SK-N-SH (cell line): Measurements from ENCODE around the gene SEMA4D. TPM values are rescaled to one million over a fixed set of nuclear protein-coding genes. Genes with fewer than 3 reads are reported as not detected.
A peak's percentile ranks its signal among the peaks of the same experiment; 100 is the strongest.

Source experiments
- CTCF ChIA-PET: fragments of 300-600, 350-600 bp; formaldehyde crosslinking; extraction: SDS; loops from one replicate; lab custom pipeline; 2021; lab: Yijun Ruan, JAX
- POLR2A ChIA-PET: fragments of 350-600 bp; sonication (Branson Sonifier 250); formaldehyde crosslinking; extraction: SDS; loops from one replicate; lab custom pipeline; 2020; ENCODE audit warnings: antibody characterized with exemption, inconsistent platforms; lab: Yijun Ruan, JAX
- DNase-seq: peaks from one replicate; pipeline ENCODE4 v3.0.0; 2012
- H2AFZ ChIP-seq: fragments of 200-600 bp; sonication (generic); 2 replicates; pipeline ENCODE4 v1.8.1; 2016; ENCODE audit warnings: antibody characterized with exemption, mild to moderate bottlenecking, low read depth
- H3F3A ChIP-seq: fragments of 200-600 bp; sonication (generic); replicated peaks from 2 replicates; pipeline ENCODE3; 2016; ENCODE audit warnings: antibody characterized with exemption, mild to moderate bottlenecking; ENCODE audit not compliant: insufficient read depth
- H3K27ac ChIP-seq, 2 experiments: fragments of 200-500 bp in 1 of 2; fragments of 200-600 bp in 1 of 2; sonication (Bioruptor generic) in 1 of 2; sonication (generic), shearing (Covaris generic) in 1 of 2; 2 replicates each; pipeline versions ENCODE4 v1.5.1 to v1.6.1; 2014 to 2016; ENCODE audit warnings: low read depth in 2 of 2, inconsistent platforms in 1 of 2, low read length in 1 of 2, mild to moderate bottlenecking in 1 of 2, mixed read lengths in 1 of 2
- H3K27me3 ChIP-seq: fragments of 200-600 bp; sonication (generic), shearing (Covaris generic); 2 replicates; pipeline ENCODE4 v1.6.1; 2016; ENCODE audit warnings: mixed run types; ENCODE audit not compliant: insufficient read depth
- H3K36me3 ChIP-seq, 2 experiments: fragments of 200-500 bp in 1 of 2; fragments of 200-600 bp in 1 of 2; sonication (Bioruptor generic) in 1 of 2; sonication (generic) in 1 of 2; replicated peaks in 1 of 2; 2 replicates each; pipeline versions ENCODE3 to v1.5.1; 2014 to 2016; ENCODE audit warnings: low read length in 1 of 2, mild to moderate bottlenecking in 1 of 2; ENCODE audit not compliant: insufficient read depth in 2 of 2, control insufficient read depth in 1 of 2
- H3K4me1 ChIP-seq, 2 experiments: fragments of 200-500 bp in 1 of 2; fragments of 200-600 bp in 1 of 2; sonication (Bioruptor generic) in 1 of 2; sonication (generic), shearing (Covaris generic) in 1 of 2; 2 replicates each; pipeline versions ENCODE4 v1.5.1 to v1.6.1; 2014 to 2016; ENCODE audit warnings: low read depth in 1 of 2, low read length in 1 of 2, mixed run types in 1 of 2; ENCODE audit not compliant: insufficient read depth in 2 of 2, control insufficient read depth in 1 of 2
- H3K4me2 ChIP-seq: fragments of 200-600 bp; sonication (generic), shearing (Covaris generic); 2 replicates; pipeline ENCODE4 v1.6.1; 2017; ENCODE audit warnings: mixed run types
- H3K4me3 ChIP-seq, 2 experiments: fragments of 200-500 bp in 1 of 2; fragments of 200-600 bp in 1 of 2; sonication (Bioruptor generic) in 1 of 2; sonication (generic), shearing (Covaris generic) in 1 of 2; 2 replicates each; pipeline versions ENCODE4 v1.5.1 to v1.8.1; 2014 to 2016; ENCODE audit warnings: low read depth in 2 of 2, inconsistent platforms in 1 of 2, low read length in 1 of 2, mild to moderate bottlenecking in 1 of 2, mixed read lengths in 1 of 2, moderate library complexity in 1 of 2
- H3K79me2 ChIP-seq: fragments of 200-600 bp; sonication (generic); 2 replicates; pipeline ENCODE4 v1.8.1; 2017; ENCODE audit warnings: mild to moderate bottlenecking; ENCODE audit not compliant: insufficient read depth
- H3K9ac ChIP-seq: fragments of 200-600 bp; sonication (generic); 2 replicates; pipeline ENCODE4 v1.6.1; 2017; ENCODE audit warnings: mixed run types
- H3K9me2 ChIP-seq: fragments of 200-600 bp; sonication (generic); 2 replicates; pipeline ENCODE4 v1.6.1; 2017; ENCODE audit warnings: mixed run types
- H3K9me3 ChIP-seq: fragments of 200-600 bp; sonication (generic); 2 replicates; pipeline ENCODE4 v1.6.1; 2017; ENCODE audit warnings: mixed run types, mild to moderate bottlenecking, moderate library complexity
- H4K20me1 ChIP-seq: fragments of 200-600 bp; sonication (generic); 2 replicates; pipeline ENCODE4 v1.6.1; 2017; ENCODE audit warnings: mild to moderate bottlenecking, mixed run types; ENCODE audit not compliant: insufficient read depth
- EP300 ChIP-seq, 2 experiments: IDR thresholded peaks; 2 replicates each; pipeline versions ENCODE4 v1.4.0 to v1.6.1; 2012; ENCODE audit warnings: borderline replicate concordance in 1 of 2, low read depth in 1 of 2, low read length in 1 of 2
- GABPA ChIP-seq: IDR thresholded peaks from 2 replicates; pipeline ENCODE4 v1.4.0; 2012; ENCODE audit warnings: low read depth, mild to moderate bottlenecking
- NRF1 ChIP-seq: IDR thresholded peaks from 2 replicates; pipeline ENCODE4 v1.6.1; 2012; ENCODE audit warnings: low read depth, mild to moderate bottlenecking, low read length
- RAD21 ChIP-seq: IDR thresholded peaks from 2 replicates; pipeline ENCODE4 v1.6.1; 2012; ENCODE audit warnings: mild to moderate bottlenecking, low read length
- RXRA ChIP-seq: IDR thresholded peaks from 2 replicates; pipeline ENCODE4 v1.4.0; 2012; ENCODE audit warnings: low read depth, mild to moderate bottlenecking, borderline replicate concordance
- WGBS: methylation state at CpG from one replicate; pipeline ENCODE4 v1.1.6; 2017; ENCODE audit warnings: low lambda C conversion rate; 5-methylcytosine and 5-hydroxymethylcytosine counted together
- polyA plus RNA-seq, 3 experiments: library from polyadenylated mRNA; depleted of rRNA; stranded (reverse); fragments of >200 nt; gene quantifications; 2 replicates each; pipeline ENCODE4 v1.2.3, GENCODE V29; 2012

The SEMA4D gene, protein sequence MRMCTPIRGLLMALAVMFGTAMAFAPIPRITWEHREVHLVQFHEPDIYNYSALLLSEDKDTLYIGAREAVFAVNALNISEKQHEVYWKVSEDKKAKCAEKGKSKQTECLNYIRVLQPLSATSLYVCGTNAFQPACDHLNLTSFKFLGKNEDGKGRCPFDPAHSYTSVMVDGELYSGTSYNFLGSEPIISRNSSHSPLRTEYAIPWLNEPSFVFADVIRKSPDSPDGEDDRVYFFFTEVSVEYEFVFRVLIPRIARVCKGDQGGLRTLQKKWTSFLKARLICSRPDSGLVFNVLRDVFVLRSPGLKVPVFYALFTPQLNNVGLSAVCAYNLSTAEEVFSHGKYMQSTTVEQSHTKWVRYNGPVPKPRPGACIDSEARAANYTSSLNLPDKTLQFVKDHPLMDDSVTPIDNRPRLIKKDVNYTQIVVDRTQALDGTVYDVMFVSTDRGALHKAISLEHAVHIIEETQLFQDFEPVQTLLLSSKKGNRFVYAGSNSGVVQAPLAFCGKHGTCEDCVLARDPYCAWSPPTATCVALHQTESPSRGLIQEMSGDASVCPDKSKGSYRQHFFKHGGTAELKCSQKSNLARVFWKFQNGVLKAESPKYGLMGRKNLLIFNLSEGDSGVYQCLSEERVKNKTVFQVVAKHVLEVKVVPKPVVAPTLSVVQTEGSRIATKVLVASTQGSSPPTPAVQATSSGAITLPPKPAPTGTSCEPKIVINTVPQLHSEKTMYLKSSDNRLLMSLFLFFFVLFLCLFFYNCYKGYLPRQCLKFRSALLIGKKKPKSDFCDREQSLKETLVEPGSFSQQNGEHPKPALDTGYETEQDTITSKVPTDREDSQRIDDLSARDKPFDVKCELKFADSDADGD
- polyA plus RNA-seq (2012; rRNA removed), result 2.1 and 4.8 TPM in 2 replicates
- 2.4 and 3.7 TPM in 2 replicates for polyA plus RNA-seq (2012; cell fraction: cytosol; rRNA removed)
- 12.9 and 17.9 TPM in 2 replicates for polyA plus RNA-seq (2012; cell fraction: nucleus; rRNA removed)

GRCh38 chr9:89497978-89498851, at the start of gene SEMA4D:
Gene SEMA4D (minus strand): TSS chr9:89498113. CDS start chr9:89405456, 92,657 bp downstream.
- H3K9me3 ChIP-seq, result no peaks in the 10 kb centered on the region
- no peaks in the 10 kb centered on the region for H3F3A ChIP-seq
- H3K9me2 ChIP-seq, result no peaks in the 10 kb centered on the region
- ChIA-PET POLR2A (no interaction called here), CTCF (interaction anchor here (0.6 kb wide), 1 partner anchor 375 kb away, joined by 3 read pairs; no protein-coding TSS in a partner anchor)
- peak within 1 kb of the TSS; percentile 73 for H3K4me2 ChIP-seq
- H2AFZ ChIP-seq, result peak within 1 kb of the TSS; percentile 90; the same call in 1 of the 2 replicates
- no peaks in the 10 kb centered on the region for H3K79me2 ChIP-seq
- no peaks in the 10 kb centered on the region; the same call in 1 of the 2 replicates for H3K27me3 ChIP-seq
- H3K36me3 ChIP-seq, result no peaks in the 10 kb centered on the region
- TF ChIP-seq NRF1 (peak; percentile 56; the same call in 1 of the 2 replicates), RAD21 (no peak), GABPA (peak; percentile 42; the same call in 1 of the 2 replicates)
- peak within 1 kb of the TSS in 1 of 2 experiments; percentile 75; a peak in 1 of 4 replicates for H3K27ac ChIP-seq
- peaks cover 0 to 55% of the 10 kb centered on the region in 2 experiments; a peak in 1 of 4 replicates for H3K4me1 ChIP-seq
- DNase-seq, result peak; percentile 95
- WGBS, result 23% methylated on average over 27 of the region's 42 CpGs
- peak within 1 kb of the TSS; percentile 58 to 80 for H3K4me3 ChIP-seq
- H4K20me1 ChIP-seq, result no peaks in the 10 kb centered on the region
- peak within 1 kb of the TSS; percentile 39; the same call in 1 of the 2 replicates for H3K9ac ChIP-seq

DNA sequence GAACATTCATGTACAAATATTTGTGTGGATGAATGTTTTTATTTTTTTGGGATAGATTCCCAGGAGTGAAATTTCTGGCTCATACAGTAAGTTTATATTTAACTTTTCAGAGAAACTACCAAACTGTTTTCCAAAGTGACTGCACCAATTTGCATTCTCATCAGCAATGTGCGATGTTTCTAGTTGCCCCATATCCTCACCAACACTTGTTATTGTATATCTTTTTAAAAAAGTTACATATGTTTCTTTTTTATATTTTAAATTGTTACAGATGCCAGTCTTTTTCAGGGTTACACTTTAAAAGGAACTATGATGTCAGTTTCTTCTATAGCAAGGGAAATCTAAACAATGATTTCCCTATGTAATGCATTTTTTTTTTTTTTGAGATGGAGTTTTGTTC, 49.1 kb upstream of the SEMA4D start:
- no peaks in the 10 kb centered on the region for H3K36me3 ChIP-seq
- H3K4me2 ChIP-seq, result no peak overlapping the region
- H3K27me3 ChIP-seq, result no peaks in the 10 kb centered on the region
- H3K9me2 ChIP-seq, result no peaks in the 10 kb centered on the region
- no peak overlapping the region for H3K9ac ChIP-seq
- TF ChIP-seq RXRA (no peak), EP300 (IDR thresholded peaks at IDR 0.05; ENCODE audit: borderline replicate concordance in 1 of 2, low read depth in 1 of 2, low read length in 1 of 2) (no peak), GABPA (no peak)
- peaks cover 0 to 12% of the 10 kb centered on the region in 2 experiments; a peak in 1 of 4 replicates for H3K4me1 ChIP-seq
- H3K4me3 ChIP-seq, result no peak overlapping the region
- no peak overlapping the region for H2AFZ ChIP-seq
- H4K20me1 ChIP-seq, result no peaks in the 10 kb centered on the region
- DNase-seq, result no peak
- H3F3A ChIP-seq, result no peaks in the 10 kb centered on the region
- no peaks in the 10 kb centered on the region for H3K79me2 ChIP-seq
- no peak overlapping the region for H3K27ac ChIP-seq
- WGBS, result 74% methylated on average over 1 of the region's 1 CpG
- no peaks in the 10 kb centered on the region for H3K9me3 ChIP-seq
- ChIA-PET CTCF (interaction anchor here (3.8 kb wide), 1 partner anchor 171 kb away, joined by 52 read pairs; no protein-coding TSS in a partner anchor), POLR2A (no interaction called here)
